Measurements from ENCODE around the gene RPRD1A. TPM values are rescaled to one million over a fixed set of nuclear protein-coding genes. Genes with fewer than 3 reads are reported as not detected.
"Not testable (repeated sequence)": the region's sequence is repeated elsewhere in the genome, so short reads cannot be mapped to it uniquely, and the experiment has no call there.

Gene RPRD1A
- 75.3 TPM for polyA plus RNA-seq (ENCODE audit: insufficient read length)
- long read RNA-seq, donor 1, full-length matches to known transcripts: 13 of 21 reads
- long read RNA-seq, donor 1, partial matches to known transcripts: 8 of 21 reads
- long read RNA-seq, donor 1, other reads (novel, unspliced or antisense): 0 of 21 reads
- long read RNA-seq, donor 2, full-length matches to known transcripts: 12 of 17 reads
- long read RNA-seq, donor 2, partial matches to known transcripts: 5 of 17 reads
- long read RNA-seq, donor 2, other reads (novel, unspliced or antisense): 0 of 17 reads
- long read RNA-seq, donor 3, full-length matches to known transcripts: 8 of 16 reads
- long read RNA-seq, donor 3, partial matches to known transcripts: 8 of 16 reads
- long read RNA-seq, donor 3, other reads (novel, unspliced or antisense): 0 of 16 reads
- long read RNA-seq, donor 4, partial matches to known transcripts: 8 of 8 reads
- long read RNA-seq, donor 4, other reads (novel, unspliced or antisense): 0 of 8 reads
- long read RNA-seq, donor 5, full-length matches to known transcripts: 18 of 38 reads
- long read RNA-seq, donor 5, partial matches to known transcripts: 20 of 38 reads
- long read RNA-seq, donor 5, other reads (novel, unspliced or antisense): 0 of 38 reads
- long read RNA-seq, donor 6, full-length matches to known transcripts: 21 of 21 reads
- long read RNA-seq, donor 6, partial matches to known transcripts: 0 of 21 reads
- long read RNA-seq, donor 6, other reads (novel, unspliced or antisense): 0 of 21 reads
- long read RNA-seq, donor 7, full-length matches to known transcripts: 20 of 101 reads
- long read RNA-seq, donor 7, partial matches to known transcripts: 71 of 101 reads
- long read RNA-seq, donor 7, other reads (novel, unspliced or antisense): 10 of 101 reads
- long read RNA-seq, donor 8, full-length matches to known transcripts: 6 of 6 reads
- long read RNA-seq, donor 8, partial matches to known transcripts: 0 of 6 reads
- long read RNA-seq, donor 8, other reads (novel, unspliced or antisense): 0 of 6 reads

DNA sequence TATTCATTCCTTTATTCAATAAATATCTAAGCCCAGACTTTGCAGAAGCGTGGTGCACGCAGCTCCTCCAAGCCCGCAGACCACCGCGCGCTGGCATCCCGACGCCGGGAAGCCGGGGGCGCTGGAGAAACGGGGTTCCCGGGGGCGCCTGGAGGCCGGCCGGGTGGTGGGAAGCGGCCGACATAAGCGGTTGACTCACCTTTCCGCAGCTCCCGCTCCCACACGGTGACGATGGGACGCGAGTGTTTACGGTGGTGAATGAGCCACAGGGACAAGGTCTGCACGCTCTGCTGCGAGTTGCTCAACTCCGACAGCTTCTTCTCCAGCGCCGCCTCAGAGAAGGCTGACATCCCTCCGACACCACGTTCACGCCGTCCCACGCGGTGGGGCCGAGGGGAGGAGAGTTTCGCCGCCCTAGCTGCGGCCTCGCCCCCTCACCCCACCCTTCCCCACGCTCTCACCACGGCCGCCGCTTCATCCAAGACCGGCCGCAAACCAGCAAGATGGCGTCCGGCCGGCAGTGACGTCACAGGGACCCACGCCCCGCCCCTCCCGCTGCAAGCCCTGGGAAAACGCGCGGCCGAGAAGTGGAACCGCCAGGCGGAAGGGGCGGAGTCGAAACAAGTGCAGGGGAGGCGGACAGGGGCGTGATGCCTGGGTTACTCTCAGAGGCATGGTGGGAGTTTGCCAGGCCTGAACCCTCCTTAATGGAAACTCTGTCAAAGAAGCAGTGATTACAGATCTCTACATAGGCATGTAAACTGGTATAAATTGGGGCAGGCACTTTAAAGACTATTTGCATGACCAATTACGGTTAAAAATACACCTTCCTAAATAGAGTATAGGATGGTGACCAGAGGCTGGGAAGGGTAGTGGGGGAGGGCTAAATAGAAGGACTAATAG, at the start of gene RPRD1A:
Gene RPRD1A (minus strand): TSS at position 505 of the 903 bp plus-strand sequence. CDS start 155 bp downstream, at position 350.
- peak; percentile 94 for DNase-seq

- not testable (repeated sequence) for DNase-seq
Measured at GRCh38 chr18:36116771-36117170, 49.4 kb upstream of the RPRD1A start.

DNA sequence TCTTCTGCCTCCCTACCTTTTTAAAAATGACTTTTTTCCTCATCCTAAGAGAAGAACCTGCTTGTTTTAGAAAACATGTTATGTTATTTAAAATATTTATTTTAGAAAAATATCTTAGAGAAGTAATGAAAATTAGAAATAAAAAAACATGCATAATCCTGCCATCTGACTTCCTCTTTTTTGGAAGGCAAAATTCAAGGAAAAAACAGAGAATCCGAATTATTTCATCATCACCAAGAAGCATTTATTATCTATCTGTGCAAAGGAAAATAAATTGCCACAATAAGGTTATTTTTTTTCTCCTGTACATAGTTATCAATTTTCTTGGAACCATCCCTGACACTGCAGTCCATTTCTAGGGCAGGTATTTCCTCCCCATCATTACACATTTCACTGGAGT, 47.4 kb upstream of the RPRD1A start:
- DNase-seq: no peak

- DNase-seq: no peak
Measured at GRCh38 chr18:36114251-36114650, 46.9 kb upstream of the RPRD1A start.

- DNase-seq: no peak
Measured at GRCh38 chr18:36112302-36112701, 44.9 kb upstream of the RPRD1A start.

DNA sequence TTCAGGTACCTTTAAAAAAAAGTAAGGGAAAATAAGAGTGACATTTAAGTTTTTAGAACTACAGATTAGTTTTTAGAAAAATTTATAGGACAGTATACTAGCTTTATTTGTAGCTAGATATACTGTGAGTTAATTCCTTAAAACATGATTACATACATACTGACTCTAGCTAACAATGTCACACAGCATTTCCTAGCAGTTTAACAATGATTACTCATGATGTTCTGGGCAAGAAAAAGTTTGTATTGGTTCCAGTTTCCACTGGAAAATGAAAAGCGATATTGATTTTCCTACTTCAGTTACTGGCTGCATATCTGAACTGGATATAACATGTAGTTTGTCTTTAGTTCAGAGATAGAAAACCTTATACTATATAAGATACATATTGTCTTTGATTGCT, 42.4 kb upstream of the RPRD1A start:
- no peak for DNase-seq

DNA sequence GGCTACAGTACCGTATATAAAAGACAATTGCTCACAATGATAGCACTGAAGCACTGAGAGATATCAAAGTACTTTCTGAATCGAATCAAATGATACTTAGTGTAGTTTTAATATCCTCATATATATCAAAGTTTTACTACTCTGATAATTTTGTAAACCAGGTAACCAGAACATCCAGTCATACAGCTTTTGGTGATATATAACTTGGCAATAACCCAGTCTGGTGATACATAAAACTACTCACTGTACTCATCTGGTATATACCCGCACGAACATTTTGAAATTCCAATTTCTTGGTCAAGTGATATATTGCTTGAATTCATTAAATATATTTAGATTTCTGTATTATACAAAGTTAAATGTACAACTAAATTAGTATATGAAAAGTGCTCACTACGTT, 41.2 kb upstream of the RPRD1A start:
- no peak for DNase-seq

DNA sequence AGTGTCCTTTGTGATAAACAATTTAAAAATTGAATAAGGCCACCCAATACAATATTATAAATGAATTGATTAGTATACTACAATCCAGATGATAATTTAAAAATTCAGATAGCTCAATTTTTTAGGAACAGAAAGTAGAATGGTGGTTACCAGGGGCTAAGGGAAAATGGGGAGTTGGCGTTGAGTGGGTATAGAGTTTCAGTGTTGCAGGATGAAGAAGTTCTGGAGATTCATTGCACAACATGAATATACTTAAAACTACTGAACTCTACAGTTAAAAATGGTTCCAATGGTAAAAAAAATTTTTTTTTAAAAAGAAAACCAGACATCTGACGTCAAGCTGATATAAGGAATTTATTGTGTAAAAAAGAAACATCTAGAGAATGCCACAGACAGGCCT, 40.8 kb upstream of the RPRD1A start:
- DNase-seq: no peak

- DNase-seq: no peak
Measured at GRCh38 chr18:36107477-36107876, 40.1 kb upstream of the RPRD1A start.

DNA sequence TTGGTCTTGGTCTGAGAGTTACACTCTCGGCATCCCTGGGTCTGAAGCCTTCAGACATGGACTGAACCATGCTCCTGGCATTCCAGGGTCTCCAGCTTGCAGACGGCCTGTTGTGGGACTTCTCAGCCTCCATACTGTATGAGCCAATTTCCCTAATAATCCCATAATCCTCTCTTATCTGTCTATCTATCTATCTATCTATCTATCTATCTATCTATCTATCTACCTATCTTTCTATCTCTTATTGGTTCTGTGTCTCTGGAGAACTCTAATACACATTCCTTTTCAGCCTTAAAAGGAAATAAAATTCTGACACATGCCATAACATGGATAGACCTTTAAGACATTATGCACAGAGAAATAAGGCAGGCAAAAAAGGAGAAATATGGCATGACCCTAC, 37.4 kb upstream of the RPRD1A start:
- no peak for DNase-seq

- no peak for DNase-seq
Measured at GRCh38 chr18:36101943-36102342, 34.6 kb upstream of the RPRD1A start.

DNA sequence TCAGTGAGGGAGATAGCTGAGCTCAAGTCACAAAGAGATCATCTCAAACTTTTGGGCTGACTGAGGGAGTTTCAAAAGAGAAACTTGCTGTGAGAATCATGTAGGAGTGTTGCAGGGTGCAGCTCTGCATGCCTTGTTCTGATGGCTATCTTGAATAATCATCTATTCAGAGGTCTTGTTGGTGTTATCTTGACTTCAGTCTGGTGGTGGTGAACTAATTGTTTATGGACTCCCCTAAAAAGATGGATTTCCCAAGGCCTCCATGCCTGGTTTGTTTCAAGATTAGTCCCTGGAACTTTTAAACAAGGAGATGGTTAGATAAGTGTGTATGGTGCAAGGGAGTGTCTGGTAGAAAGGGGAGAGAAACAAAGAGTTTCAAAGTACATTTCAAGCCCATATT, 32.0 kb upstream of the RPRD1A start:
- DNase-seq: no peak

DNA sequence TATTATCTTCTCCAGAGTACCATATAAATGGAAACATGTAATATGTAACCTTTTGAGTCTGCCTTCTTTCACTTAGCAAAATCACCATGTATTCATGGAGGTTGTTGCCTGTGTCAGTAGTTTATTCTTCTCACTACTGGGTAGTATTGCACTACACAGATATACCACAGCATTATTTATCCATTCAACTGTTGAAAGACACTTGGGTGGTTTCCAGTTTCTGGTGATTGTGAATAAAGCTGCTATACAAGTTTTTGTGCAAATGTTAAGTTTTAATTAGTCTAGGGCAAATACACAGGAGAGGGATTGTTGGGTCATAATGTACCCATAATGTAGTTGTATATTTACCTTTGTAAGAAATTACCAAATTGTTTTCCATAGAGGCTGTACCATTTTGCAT, 29.6 kb upstream of the RPRD1A start:
- DNase-seq: no peak

- DNase-seq: peak; percentile 25
Measured at GRCh38 chr18:36095936-36096519, 28.7 kb upstream of the RPRD1A start.

DNA sequence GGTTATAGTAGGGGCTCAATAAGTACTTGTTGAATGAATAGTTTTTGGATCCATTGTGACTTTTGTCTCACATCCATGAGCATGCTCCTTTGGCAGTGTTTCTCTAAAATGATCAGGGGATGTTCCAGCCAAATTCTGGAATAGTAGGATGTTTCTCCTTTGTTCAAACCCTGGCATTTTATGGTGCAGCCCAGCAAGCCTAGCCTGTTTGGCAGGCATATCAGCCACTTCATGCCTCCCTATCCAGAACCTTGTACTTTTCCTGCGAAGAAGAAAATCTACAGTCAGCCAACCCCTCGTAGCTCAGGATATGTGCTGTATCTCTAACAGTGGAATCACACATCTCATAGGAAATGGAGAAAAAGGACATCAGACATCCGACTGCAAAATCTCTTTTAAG, 27.1 kb upstream of the RPRD1A start:
- DNase-seq: no peak

- not testable (repeated sequence) for DNase-seq
Measured at GRCh38 chr18:36092116-36092515, 24.8 kb upstream of the RPRD1A start.

- DNase-seq: no peak
Measured at GRCh38 chr18:36089001-36089400, 21.6 kb upstream of the RPRD1A start.

DNA sequence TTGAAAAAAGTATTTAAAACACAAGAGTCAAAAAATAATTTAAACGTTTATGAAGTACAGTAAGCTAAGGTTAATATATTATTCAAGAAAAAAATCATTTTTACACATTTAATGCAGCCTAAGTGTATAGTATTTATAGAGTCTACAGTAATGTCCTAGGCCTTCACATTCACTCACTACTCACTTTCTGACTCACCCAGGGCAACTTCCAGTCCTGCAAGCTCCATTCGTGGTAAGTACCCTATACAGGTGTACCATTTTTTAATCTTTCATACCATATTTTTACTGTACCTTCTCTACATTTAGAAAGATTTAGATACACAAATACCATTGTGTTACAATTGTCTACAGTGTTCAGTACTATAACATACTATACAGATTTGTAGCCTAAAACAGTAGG, 20.9 kb upstream of the RPRD1A start:
- no peak for DNase-seq

- no peak for DNase-seq
Measured at GRCh38 chr18:36086186-36086585, 18.8 kb upstream of the RPRD1A start.

- no peak for DNase-seq
Measured at GRCh38 chr18:36085195-36085594, 17.8 kb upstream of the RPRD1A start.

GRCh38 chr18:36083729-36084128, 16.4 kb upstream of the RPRD1A start:
- DNase-seq: no peak
